Hepatocyte (in vitro differentiated cells): ENCODE results near the gene PCDHB4. TPM values are rescaled to one million over a fixed set of nuclear protein-coding genes. Genes with fewer than 3 reads are reported as not detected.

Experiments used
- DNase-seq: peaks from one replicate; pipeline ENCODE4 v3.0.0-alpha.2; 2016; ENCODE audit warnings: low spot score
- H2AFZ ChIP-seq: fragments of 200-600 bp; sonication (generic); 2 replicates; pipeline ENCODE4 v1.6.0; 2016; ENCODE audit warnings: antibody characterized with exemption, mild to moderate bottlenecking
- H3K27ac ChIP-seq: fragments of 200-600 bp; sonication (generic); 2 replicates; pipeline ENCODE4 v1.5.1; 2016; ENCODE audit warnings: mild to moderate bottlenecking
- H3K27me3 ChIP-seq: fragments of 200-600 bp; sonication (generic); 2 replicates; pipeline ENCODE4 v1.6.1; 2016
- H3K36me3 ChIP-seq: fragments of 200-600 bp; sonication (generic); replicated peaks from 2 replicates; pipeline ENCODE4 v1.5.1; 2016; ENCODE audit warnings: low read depth; ENCODE audit not compliant: insufficient read depth
- H3K4me1 ChIP-seq: fragments of 200-600 bp; sonication (generic); 2 replicates; pipeline ENCODE4 v1.5.1; 2016; ENCODE audit warnings: mild to moderate bottlenecking, moderate library complexity; ENCODE audit not compliant: insufficient read depth
- H3K4me2 ChIP-seq: fragments of 200-600 bp; sonication (generic); 2 replicates; pipeline ENCODE4 v1.6.0; 2016
- H3K4me3 ChIP-seq: fragments of 200-600 bp; sonication (generic); 2 replicates; pipeline ENCODE4 v1.5.1; 2016; ENCODE audit warnings: mild to moderate bottlenecking
- H3K79me2 ChIP-seq: fragments of 200-600 bp; sonication (generic); 2 replicates; pipeline ENCODE4 v1.6.0; 2017; ENCODE audit warnings: mild to moderate bottlenecking
- H3K9me2 ChIP-seq: fragments of 200-600 bp; sonication (generic); replicated peaks from 2 replicates; pipeline ENCODE4 v1.6.0; 2017; ENCODE audit warnings: mild to moderate bottlenecking; ENCODE audit not compliant: insufficient read depth
- H3K9me3 ChIP-seq: fragments of 200-600 bp; sonication (generic); 2 replicates; pipeline ENCODE4 v1.5.1; 2016; ENCODE audit warnings: low read depth, mild to moderate bottlenecking
- H4K20me1 ChIP-seq: fragments of 200-600 bp; sonication (generic); 2 replicates; pipeline ENCODE4 v1.6.0; 2016; ENCODE audit warnings: mild to moderate bottlenecking; ENCODE audit not compliant: insufficient read depth, poor library complexity, severe bottlenecking
- CTCF ChIP-seq: fragments of 200-600 bp; sonication (generic); IDR thresholded peaks from 2 replicates; pipeline ENCODE4 v1.5.1; 2016; ENCODE audit warnings: antibody characterized with exemption, mild to moderate bottlenecking; ENCODE audit not compliant: poor library complexity
- EZH2 ChIP-seq: fragments of 200-600 bp; sonication (generic); IDR thresholded peaks from 2 replicates; pipeline ENCODE4 v1.6.1; 2016; ENCODE audit warnings: antibody characterized with exemption, mild to moderate bottlenecking, borderline replicate concordance
- EZH2phosphoT487 ChIP-seq: fragments of 200-600 bp; sonication (generic); IDR thresholded peaks from one replicate; pipeline ENCODE4 v1.6.1; 2018; ENCODE audit warnings: antibody characterized with exemption, mild to moderate bottlenecking, low read depth, moderate library complexity; ENCODE audit not compliant: unreplicated experiment, severe bottlenecking
- WGBS: methylation state at CpG from one replicate; pipeline ENCODE4 v1.1.6; 2016; ENCODE audit warnings: low lambda C conversion rate; ENCODE audit errors: missing lambda C conversion rate; 5-methylcytosine and 5-hydroxymethylcytosine counted together
- polyA plus RNA-seq: library from polyadenylated mRNA; unstranded; fragments of >200 nt; fragmentation: Nextera tagmentation; extraction: Ambion mirVana; gene quantifications from 2 replicates; pipeline ENCODE4 v1.2.1, GENCODE V29; 2016
- total RNA-seq: library from RNA; depleted of rRNA; stranded (reverse); fragments of >200 nt; gene quantifications from 2 replicates; pipeline ENCODE4 v1.2.3, GENCODE V29; 2014

Gene PCDHB4
- total RNA-seq (1.9 and 2.5 TPM in 2 replicates), polyA plus RNA-seq (0.29 and 0.94 TPM in 2 replicates)

GRCh38 chr5:141121563-141121962, at the start of gene PCDHB4:
Gene PCDHB4, plus strand, starts transcription at chr5:141121818. Its CDS starts 181 bp downstream, at chr5:141121999.
- Histone ChIP-seq H2AFZ (no peak within 1 kb of the TSS), H3K79me2 (no peaks in the 10 kb centered on the region), H3K27ac (no peak within 1 kb of the TSS), H3K27me3 (no peaks in the 10 kb centered on the region), H3K4me2 (no peak within 1 kb of the TSS), H3K9me2 (no peaks in the 10 kb centered on the region), H3K4me1 (no peaks in the 10 kb centered on the region), H3K9me3 (peaks cover 28% of the 10 kb centered on the region), H3K4me3 (no peak within 1 kb of the TSS), H4K20me1 (no peaks in the 10 kb centered on the region), H3K36me3 (no peaks in the 10 kb centered on the region)
- 63% methylated on average over 16 of the region's 16 CpGs for WGBS
- DNase-seq, result no peak
- TF ChIP-seq EZH2phosphoT487 (no peak), EZH2 (no peak), CTCF (no peak)

GRCh38 chr5:141077826-141078225, 43.8 kb upstream of the PCDHB4 start:
- 98% methylated on average over 17 of the region's 17 CpGs for WGBS
- DNase-seq, result no peak
- Histone ChIP-seq H3K9me2 (no peaks in the 10 kb centered on the region), H3K4me3 (no peak overlapping the region), H3K27ac (no peak overlapping the region), H3K27me3 (no peaks in the 10 kb centered on the region), H3K4me1 (no peaks in the 10 kb centered on the region), H3K9me3 (no peaks in the 10 kb centered on the region), H2AFZ (no peak overlapping the region), H3K79me2 (no peaks in the 10 kb centered on the region), H4K20me1 (no peaks in the 10 kb centered on the region), H3K4me2 (no peak overlapping the region), H3K36me3 (no peaks in the 10 kb centered on the region)
- TF ChIP-seq CTCF (no peak), EZH2 (no peak), EZH2phosphoT487 (no peak)

- H4K20me1 ChIP-seq, result no peaks in the 10 kb centered on the region
- TF ChIP-seq CTCF (no peak), EZH2phosphoT487 (no peak), EZH2 (no peak)
- no peak for DNase-seq
These were observed 39.4 kb upstream of the PCDHB4 start for GRCh38 chr5:141082228-141082627.

GRCh38 chr5:141084487-141084989, 37.1 kb upstream of the PCDHB4 start:
- peak overlapping the region; percentile 31 for H3K4me3 ChIP-seq
- peak; percentile 74 for DNase-seq
- no peaks in the 10 kb centered on the region for H3K79me2 ChIP-seq
- H3K27ac ChIP-seq, result peak overlapping the region; percentile 89
- 36% methylated on average over 21 of the region's 21 CpGs for WGBS
- no peaks in the 10 kb centered on the region for H4K20me1 ChIP-seq
- no peaks in the 10 kb centered on the region for H3K9me3 ChIP-seq
- no peaks in the 10 kb centered on the region for H3K9me2 ChIP-seq
- H3K4me2 ChIP-seq, result peak overlapping the region; percentile 71
- H3K27me3 ChIP-seq, result no peaks in the 10 kb centered on the region
- no peaks in the 10 kb centered on the region for H3K36me3 ChIP-seq
- no peaks in the 10 kb centered on the region for H3K4me1 ChIP-seq
- TF ChIP-seq EZH2 (no peak), CTCF (peak; percentile 64)
- H2AFZ ChIP-seq, result peak overlapping the region; percentile 73

More at GRCh38 chr5:141082228-141082627, 39.4 kb upstream of the PCDHB4 start:
- Histone ChIP-seq H3K9me2 (no peaks in the 10 kb centered on the region), H3K4me1 (no peaks in the 10 kb centered on the region), H3K27ac (no peak overlapping the region), H3K36me3 (no peaks in the 10 kb centered on the region), H3K27me3 (no peaks in the 10 kb centered on the region), H2AFZ (no peak overlapping the region), H3K4me3 (no peak overlapping the region), H3K79me2 (no peaks in the 10 kb centered on the region), H3K9me3 (no peaks in the 10 kb centered on the region), H3K4me2 (no peak overlapping the region)
